Prostate gland (tissue), 2 donors: ENCODE results near the gene VRK3. TPM values are rescaled to one million over a fixed set of nuclear protein-coding genes. Genes with fewer than 3 reads are reported as not detected.

Experiments
- DNase-seq: peaks from one replicate; pipeline ENCODE4 v3.0.0-alpha.2; 2019; ENCODE audit warnings: low spot score
- H3K27ac ChIP-seq, 2 donors: fragments of 200-600 bp; sonication (generic); 2 replicates each; pipeline ENCODE4 v1.5.1; 2017 to 2019
- H3K27me3 ChIP-seq: fragments of 200-600 bp; sonication (generic); replicated peaks from 2 replicates; pipeline ENCODE4 v1.5.1; 2019; ENCODE audit not compliant: insufficient read depth
- H3K36me3 ChIP-seq, 2 donors: fragments of 200-600 bp; sonication (generic); 1 replicate in 1 of 2; 2 replicates in 1 of 2; pipeline versions ENCODE4 v1.5.1 to v1.8.1; 2017 to 2019
- H3K4me1 ChIP-seq: fragments of 200-600 bp; sonication (generic); replicated peaks from 2 replicates; pipeline ENCODE4 v1.5.1; 2019
- H3K4me3 ChIP-seq, 2 donors: fragments of 200-600 bp; sonication (generic); 2 replicates each; pipeline ENCODE4 v1.5.1; 2017 to 2019
- H3K9me3 ChIP-seq: fragments of 200-600 bp; sonication (generic); 2 replicates; pipeline ENCODE4 v1.5.1; 2017
- POLR2A ChIP-seq: fragments of 450-650 bp; IDR thresholded peaks from one replicate; pipeline ENCODE4 v1.6.1; 2016; ENCODE audit warnings: antibody characterized with exemption, mild to moderate bottlenecking
- POLR2AphosphoS5 ChIP-seq: sonication (generic); formaldehyde crosslinking; IDR thresholded peaks from one replicate; pipeline ENCODE4 v1.6.1; 2017; ENCODE audit warnings: antibody characterized with exemption
- WGBS: methylation state at CpG from one replicate; pipeline ENCODE4 v1.1.5; 2018; 5-methylcytosine and 5-hydroxymethylcytosine counted together
- intact Hi-C: fragments of 100-400 bp; cut with DNase I; formaldehyde crosslinking; loops from one replicate; pipeline ENCODE4 v1.14.2; 2022
- total RNA-seq, 2 donors: library from RNA; depleted of rRNA; stranded (reverse); fragments of >200 nt; gene quantifications; one replicate each; pipeline ENCODE4 v1.1.0, GENCODE V29; 2016
- TF ChIP-seq, protein P1 (sequence below), 4 experiments: fragments of 200-600 bp in 2 of 4; fragments of 450-650 bp in 2 of 4; sonication (generic) in 2 of 4; IDR thresholded peaks; 1 replicate in 3 of 4; 2 replicates in 1 of 4; pipeline ENCODE4 v1.5.1; 2016 to 2019; ENCODE audit warnings: antibody characterized with exemption in 4 of 4, mild to moderate bottlenecking in 2 of 4, moderate library complexity in 2 of 4

VRK3 gene
- total RNA-seq, 2 donors from 2014 or later: 47.8 to 76.5 TPM

GRCh38 chr19:49930483-49931011, 94.6 kb downstream of the VRK3 start:
- Histone ChIP-seq H3K9me3 (no peaks in the 10 kb centered on the region), H3K27ac (peak overlapping the region in 1 of 2 donors; percentile 91), H3K4me1 (peaks cover 12% of the 10 kb centered on the region), H3K36me3 (no peaks in the 10 kb centered on the region), H3K27me3 (no peaks in the 10 kb centered on the region), H3K4me3 (no peak overlapping the region)
- no peak for TF ChIP-seq POLR2AphosphoS5
- TF ChIP-seq, protein P1, sequence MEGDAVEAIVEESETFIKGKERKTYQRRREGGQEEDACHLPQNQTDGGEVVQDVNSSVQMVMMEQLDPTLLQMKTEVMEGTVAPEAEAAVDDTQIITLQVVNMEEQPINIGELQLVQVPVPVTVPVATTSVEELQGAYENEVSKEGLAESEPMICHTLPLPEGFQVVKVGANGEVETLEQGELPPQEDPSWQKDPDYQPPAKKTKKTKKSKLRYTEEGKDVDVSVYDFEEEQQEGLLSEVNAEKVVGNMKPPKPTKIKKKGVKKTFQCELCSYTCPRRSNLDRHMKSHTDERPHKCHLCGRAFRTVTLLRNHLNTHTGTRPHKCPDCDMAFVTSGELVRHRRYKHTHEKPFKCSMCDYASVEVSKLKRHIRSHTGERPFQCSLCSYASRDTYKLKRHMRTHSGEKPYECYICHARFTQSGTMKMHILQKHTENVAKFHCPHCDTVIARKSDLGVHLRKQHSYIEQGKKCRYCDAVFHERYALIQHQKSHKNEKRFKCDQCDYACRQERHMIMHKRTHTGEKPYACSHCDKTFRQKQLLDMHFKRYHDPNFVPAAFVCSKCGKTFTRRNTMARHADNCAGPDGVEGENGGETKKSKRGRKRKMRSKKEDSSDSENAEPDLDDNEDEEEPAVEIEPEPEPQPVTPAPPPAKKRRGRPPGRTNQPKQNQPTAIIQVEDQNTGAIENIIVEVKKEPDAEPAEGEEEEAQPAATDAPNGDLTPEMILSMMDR (IDR thresholded peaks at IDR 0.05): no peak
- no peak for TF ChIP-seq POLR2A
- no peak for DNase-seq
- intact Hi-C loops: loop anchor here (10.0 kb wide), 2 partner anchors 94 to 204 kb away; partner anchors contain the start of genes VRK3 and ZNF473
- 59% methylated on average over 15 of the region's 15 CpGs for WGBS

DNA sequence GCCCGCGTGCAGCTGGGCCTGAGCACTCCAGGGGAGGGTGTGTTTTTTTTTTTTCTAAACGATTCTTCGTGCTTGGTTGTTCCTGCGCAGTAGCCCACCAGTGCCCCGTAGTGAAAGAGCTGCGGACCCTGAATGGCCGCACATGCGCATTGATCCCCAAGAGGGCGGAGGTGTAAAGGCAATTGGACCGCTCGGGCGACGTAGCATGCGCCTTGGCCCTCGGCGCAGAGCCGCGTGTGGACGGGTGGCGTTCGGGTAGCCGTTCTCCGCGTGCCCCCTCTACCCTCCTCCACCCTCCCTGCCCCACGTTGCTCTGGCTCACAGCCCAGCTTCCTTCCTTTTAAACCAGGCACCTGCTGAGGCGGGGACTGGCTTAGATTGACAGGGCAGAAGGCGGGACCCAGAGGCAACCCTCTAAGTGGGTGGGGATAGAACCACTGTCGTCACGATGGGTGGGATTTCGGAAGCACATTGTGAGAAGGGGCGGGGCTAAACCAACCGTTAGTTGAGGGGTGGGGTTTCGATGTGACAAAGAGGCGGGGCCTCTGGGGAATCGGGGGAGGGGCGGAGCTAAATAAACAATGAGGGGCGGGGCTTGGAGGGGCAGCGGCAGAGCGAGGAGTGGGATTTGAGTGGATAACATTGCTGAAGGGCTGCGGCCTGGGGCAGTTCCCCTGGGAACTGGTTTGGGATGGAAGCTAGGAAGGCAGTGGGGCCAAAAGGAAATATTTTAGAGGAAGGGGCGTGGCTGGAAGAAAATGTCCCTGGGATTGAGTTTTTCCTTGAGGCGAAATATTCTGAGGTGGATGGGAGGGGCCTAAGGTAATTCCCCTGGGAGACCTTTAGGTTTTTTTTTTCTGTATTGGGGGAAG, 95.3 kb downstream of the VRK3 start:
- H3K9me3 ChIP-seq: no peaks in the 10 kb centered on the region
- intact Hi-C loops: loop anchor here (10.0 kb wide), 2 partner anchors 95 to 205 kb away; partner anchors contain the start of genes VRK3 and ZNF473

GRCh38 chr19:49929121-49929610, 96.0 kb downstream of the VRK3 start, which contains the start of the genes ATF5 and NUP62:
Gene ATF5 (plus strand): TSS chr19:49929205. CDS start chr19:49930851, 1,646 bp downstream.
Gene NUP62 (minus strand): TSS chr19:49929504. CDS start chr19:49909807, 19,697 bp downstream.
- Histone ChIP-seq H3K9me3 (no peaks in the 10 kb centered on the region), H3K4me1 (peaks cover 12% of the 10 kb centered on the region), H3K36me3 (no peaks in the 10 kb centered on the region), H3K4me3 (peak within 1 kb of the TSS; percentile 85 to 92), H3K27ac (peak within 1 kb of the TSS; percentile 91 to 92), H3K27me3 (no peaks in the 10 kb centered on the region)
- under 1% methylated on average over 40 of the region's 48 CpGs for WGBS
- peak; percentile 74 for TF ChIP-seq POLR2AphosphoS5
- no peak for TF ChIP-seq POLR2A
- TF ChIP-seq, protein P1 (IDR thresholded peaks at IDR 0.05): no peak
- intact Hi-C loops: no loop called here
- DNase-seq: peak; percentile 74

More for the DNA sequence above, 95.3 kb downstream of the VRK3 start:
- H3K36me3 ChIP-seq: no peaks in the 10 kb centered on the region
- peaks cover 12% of the 10 kb centered on the region for H3K4me1 ChIP-seq
- WGBS: 3% methylated on average over 43 of the region's 43 CpGs
- no peaks in the 10 kb centered on the region for H3K27me3 ChIP-seq
- TF ChIP-seq POLR2AphosphoS5 (peak; percentile 76), POLR2A (peak; percentile 38)
- TF ChIP-seq, protein P1 (IDR thresholded peaks at IDR 0.05): peak in 2 of 4 experiments; percentile 16 to 33
- peak overlapping the region; percentile 85 to 92 for H3K4me3 ChIP-seq
- H3K27ac ChIP-seq: peak overlapping the region; percentile 91 to 92
- peak; percentile 85 for DNase-seq

DNA sequence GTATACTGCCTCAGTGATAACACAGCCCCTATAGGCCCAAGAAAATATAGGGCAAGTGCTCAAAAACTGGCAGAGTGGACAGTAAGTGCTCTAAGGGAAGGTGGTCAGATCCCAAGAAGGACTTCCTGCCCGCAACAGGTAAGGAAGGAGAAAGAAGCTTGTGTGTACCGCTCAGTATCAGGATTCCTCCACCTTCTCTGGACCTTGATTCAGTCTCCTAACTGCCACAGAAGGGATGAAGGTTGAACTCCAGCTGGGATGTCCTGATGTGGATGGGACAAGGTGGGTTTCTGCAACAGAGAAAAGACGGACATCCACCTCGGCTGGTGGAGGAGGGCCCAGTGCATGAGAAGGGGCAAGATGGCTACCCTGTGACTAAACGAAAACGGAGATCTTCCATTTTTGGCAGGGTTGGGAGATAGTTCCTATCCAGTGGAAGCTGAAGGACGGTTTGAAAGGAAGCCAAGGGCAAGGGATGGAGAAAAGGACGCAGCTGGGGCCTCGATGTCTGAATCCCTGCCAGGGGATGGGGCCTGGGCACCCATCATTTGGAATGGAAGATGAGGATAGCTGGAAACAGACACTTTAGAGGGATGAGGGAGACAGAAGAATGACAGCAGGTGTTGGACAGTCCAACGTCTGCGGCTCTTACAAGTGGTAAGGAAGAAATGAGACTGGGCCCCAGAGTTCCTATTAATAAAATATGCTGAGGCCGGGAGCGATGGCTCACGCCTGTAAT, 97.5 kb downstream of the VRK3 start:
- 83% methylated on average over 14 of the region's 14 CpGs for WGBS
- Histone ChIP-seq H3K36me3 (no peaks in the 10 kb centered on the region), H3K9me3 (no peaks in the 10 kb centered on the region), H3K27ac (no peak overlapping the region), H3K4me1 (peaks cover 12% of the 10 kb centered on the region), H3K27me3 (no peaks in the 10 kb centered on the region), H3K4me3 (no peak overlapping the region)
- intact Hi-C loops: no loop called here
- TF ChIP-seq, protein P1 (IDR thresholded peaks at IDR 0.05): no peak
- TF ChIP-seq POLR2AphosphoS5 (no peak), POLR2A (no peak)
- no peak for DNase-seq
